T-helper 9 cell (primary cell): ENCODE data around the gene ETV3.
A peak's percentile ranks its signal among the peaks of the same experiment; 100 is the strongest.
"Not testable (repeated sequence)": the region's sequence is repeated elsewhere in the genome, so short reads cannot be mapped to it uniquely, and the experiment has no call there.

Experiments used
- DNase-seq: peaks from one replicate; pipeline ENCODE4 v3.0.0-alpha.2; 2020
- total RNA-seq, 2 donors: gene quantifications; one replicate each; lab custom pipeline; 2026; lab: John Stamatoyannopoulos, UW

The ETV3 gene
- total RNA-seq = 66.8 to 207 reads per million in 2 donors

- peak; percentile 81 for DNase-seq
Observed at GRCh38 chr1:157138220-157139051, at the start of gene ETV3. TSS of gene ETV3 (minus strand) at chr1:157138395. CDS start at chr1:157136352, 2,043 bp downstream.

- DNase-seq = no peak
Observed at GRCh38 chr1:157186281-157186992, 48.2 kb upstream of the ETV3 start.

DNA sequence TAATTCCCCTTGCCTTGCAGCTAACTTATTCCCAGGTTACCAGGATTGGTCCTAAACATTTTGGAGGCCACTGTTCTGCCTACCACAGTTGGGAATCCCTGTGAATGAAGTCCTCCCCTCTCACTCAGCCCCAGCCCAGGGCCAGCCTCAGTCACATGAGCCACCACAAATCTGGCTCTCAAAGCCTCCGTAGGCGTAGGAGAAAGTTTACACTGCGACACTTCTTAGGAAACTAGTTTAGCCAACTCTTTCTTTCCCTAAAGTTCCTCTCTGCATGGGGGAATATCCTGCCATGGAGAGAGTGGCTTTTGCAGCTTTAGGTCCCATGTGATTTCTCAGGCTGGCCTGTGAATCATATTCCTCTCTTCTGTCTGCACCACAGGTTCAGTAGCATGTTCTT, 45.7 kb upstream of the ETV3 start:
- DNase-seq = no peak

DNA sequence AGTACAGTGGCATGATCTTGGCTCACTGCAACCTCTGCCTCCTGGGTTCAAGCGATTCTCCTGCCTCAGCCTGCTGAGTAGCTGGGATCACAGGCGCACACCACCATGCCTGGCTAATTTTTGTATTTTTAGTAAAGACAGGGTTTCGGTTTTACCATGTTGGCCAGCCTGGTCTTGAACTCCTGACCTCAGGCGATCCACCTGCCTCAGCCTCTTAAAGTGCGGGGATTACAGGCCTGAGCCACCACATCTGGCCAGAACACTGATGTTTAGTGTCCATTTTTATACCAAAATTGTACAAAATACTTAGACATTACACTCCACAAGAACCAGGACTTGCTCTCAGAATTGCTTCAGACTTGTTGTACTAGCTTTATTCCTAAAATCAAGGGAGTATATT, 44.2 kb upstream of the ETV3 start:
- DNase-seq = not testable (repeated sequence)

DNA sequence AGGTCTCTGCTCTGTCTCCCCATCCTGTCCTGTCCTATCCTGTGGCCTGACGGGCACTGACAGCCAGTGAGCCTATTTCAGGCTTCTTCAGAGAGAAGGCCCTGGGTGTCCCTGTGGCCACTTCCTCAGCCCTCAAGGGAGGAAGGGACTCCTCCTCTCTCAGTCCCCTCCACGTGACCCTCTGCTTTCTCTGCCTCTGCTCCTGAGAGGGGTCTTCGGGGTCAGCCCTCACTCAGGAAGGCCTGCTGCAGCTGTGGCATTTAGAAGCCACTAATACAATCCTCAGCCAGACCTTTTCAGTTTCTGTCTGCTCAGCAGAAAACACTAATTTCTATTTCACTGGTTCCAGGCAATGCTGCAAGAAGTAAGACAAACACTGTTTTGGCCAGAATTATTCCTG, 43.6 kb upstream of the ETV3 start:
- no peak for DNase-seq

GRCh38 chr1:157181258-157181657, 43.1 kb upstream of the ETV3 start:
- DNase-seq = no peak

DNA sequence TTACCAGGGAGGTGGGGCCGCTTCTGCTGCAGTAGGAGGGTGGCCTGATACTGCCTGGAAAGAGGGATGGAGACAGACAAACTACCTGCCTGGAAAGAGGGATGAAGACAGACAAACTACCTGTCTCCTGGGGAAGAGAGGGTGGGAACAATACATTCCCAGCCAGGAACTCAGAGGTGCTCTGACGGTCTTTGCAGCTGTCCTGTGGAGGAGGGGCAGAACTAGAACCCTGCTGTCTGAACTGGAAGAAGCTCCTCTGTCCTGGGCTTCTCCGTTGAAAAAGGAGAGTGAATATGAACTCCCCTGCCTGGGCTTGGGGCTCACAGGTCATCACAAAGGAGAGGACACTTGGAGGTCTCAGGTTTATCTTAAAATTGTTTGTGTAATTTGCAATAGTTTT, 40.3 kb upstream of the ETV3 start:
- no peak for DNase-seq

- no peak for DNase-seq
Observed at GRCh38 chr1:157177733-157178394, 39.7 kb upstream of the ETV3 start.

GRCh38 chr1:157176591-157177121, 38.5 kb upstream of the ETV3 start:
- no peak for DNase-seq

DNA sequence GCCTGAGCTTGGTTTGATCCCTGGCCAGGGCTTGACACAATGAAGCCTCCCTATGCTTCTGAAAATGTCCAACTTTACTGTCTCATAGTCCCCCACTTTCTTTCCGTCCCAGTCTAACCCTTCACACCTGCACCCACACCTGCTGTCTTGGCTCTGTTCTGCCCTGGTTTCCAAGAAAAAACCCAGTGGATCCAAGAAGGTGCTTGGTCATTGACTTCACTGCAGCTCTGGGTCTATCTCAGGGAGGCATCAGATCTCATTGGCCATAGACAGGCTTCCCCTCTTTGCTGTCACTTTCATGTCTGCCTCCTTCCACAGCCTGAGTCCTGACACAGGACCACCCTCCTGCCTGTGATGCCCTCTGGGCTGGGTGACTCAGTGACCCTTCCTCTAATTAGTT, 37.8 kb upstream of the ETV3 start:
- no peak for DNase-seq

GRCh38 chr1:157173900-157174410, 35.8 kb upstream of the ETV3 start:
- DNase-seq = no peak

DNA sequence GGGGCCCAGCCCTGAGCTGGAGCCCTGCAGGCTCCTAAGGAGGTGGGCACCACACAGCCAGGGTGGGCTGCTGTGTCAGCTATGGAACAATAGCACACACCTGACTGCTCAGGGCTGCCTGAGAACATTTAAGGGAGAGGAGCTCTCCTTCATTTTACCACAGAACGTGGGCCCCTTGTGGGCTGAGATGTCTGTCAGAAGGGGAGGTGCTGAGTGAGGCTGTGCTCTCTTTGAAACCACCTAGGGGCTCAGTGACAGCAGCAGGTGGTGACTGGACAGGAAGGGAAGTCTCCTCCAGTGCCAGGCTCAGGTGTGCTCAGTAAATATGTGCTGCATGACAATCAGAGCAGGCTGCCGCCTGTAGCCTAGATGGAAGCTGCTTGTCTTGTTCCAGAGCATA, 35.0 kb upstream of the ETV3 start:
- not testable (repeated sequence) for DNase-seq

GRCh38 chr1:157172591-157172990, 34.4 kb upstream of the ETV3 start:
- DNase-seq = not testable (repeated sequence)

- DNase-seq = not testable (repeated sequence)
Observed at GRCh38 chr1:157171903-157172503, 33.8 kb upstream of the ETV3 start.

DNA sequence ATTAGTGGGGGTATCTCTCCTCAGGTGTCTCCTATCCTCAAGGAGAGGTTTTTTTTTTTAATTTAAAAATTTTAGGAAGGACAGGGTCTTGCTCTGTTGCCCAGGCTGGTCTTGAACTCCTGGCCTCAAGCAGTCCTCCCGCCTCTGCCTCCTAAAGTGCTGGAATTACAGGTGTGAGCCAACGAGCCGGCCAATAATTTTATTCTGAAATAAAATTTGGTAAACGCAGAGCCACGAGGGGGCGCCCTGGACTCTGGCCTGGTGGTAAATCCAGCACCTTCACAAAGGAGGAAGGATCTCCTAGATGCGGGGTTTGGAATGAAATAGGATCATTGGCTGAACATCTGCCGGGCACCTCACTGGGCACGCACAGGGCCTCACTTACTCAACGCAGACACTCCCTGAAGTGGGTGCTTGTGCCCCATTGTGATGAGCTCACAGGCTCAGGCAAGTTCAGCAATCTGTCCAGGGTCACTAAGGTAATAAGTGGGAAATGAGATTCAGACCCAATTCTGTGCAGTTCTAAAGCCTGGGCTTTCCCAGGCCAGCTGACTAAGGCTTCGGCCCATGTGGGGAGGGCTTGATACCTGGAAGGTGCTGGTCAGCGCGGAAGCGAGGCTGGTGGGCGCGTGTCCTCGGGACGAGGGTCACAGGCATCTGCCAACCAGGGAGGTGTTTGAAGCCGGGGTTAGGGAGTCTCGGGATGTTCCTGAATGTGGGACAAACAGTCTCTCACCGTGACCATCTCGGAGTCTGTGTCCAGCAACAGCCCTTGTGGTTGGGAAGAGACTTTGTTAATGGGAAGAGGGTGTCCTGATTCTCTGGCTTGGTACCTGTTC, 32.7 kb upstream of the ETV3 start:
- DNase-seq = peak; percentile 37

- DNase-seq = no peak
Observed at GRCh38 chr1:157168015-157168414, 29.8 kb upstream of the ETV3 start.

- DNase-seq = no peak
Observed at GRCh38 chr1:157167437-157167836, 29.2 kb upstream of the ETV3 start.

DNA sequence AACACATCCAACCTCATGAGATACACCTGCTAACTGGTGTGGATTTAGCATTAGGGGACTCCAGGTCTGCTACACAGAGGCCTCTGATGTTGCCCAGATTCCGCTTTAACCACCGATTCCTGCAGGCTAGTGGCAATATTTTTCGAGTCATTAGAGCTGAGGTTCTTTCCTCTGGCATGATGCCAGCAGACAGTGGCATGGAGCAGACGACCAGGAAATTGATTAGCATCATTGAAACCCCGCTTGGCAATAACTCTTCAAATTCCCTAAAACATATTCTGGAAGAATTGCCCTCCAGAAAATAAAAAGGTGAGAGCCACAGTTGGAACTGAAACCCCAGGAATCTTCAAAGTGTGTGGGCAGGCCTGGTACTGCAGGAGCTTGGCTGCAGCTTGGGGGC, 28.4 kb upstream of the ETV3 start:
- DNase-seq = no peak

DNA sequence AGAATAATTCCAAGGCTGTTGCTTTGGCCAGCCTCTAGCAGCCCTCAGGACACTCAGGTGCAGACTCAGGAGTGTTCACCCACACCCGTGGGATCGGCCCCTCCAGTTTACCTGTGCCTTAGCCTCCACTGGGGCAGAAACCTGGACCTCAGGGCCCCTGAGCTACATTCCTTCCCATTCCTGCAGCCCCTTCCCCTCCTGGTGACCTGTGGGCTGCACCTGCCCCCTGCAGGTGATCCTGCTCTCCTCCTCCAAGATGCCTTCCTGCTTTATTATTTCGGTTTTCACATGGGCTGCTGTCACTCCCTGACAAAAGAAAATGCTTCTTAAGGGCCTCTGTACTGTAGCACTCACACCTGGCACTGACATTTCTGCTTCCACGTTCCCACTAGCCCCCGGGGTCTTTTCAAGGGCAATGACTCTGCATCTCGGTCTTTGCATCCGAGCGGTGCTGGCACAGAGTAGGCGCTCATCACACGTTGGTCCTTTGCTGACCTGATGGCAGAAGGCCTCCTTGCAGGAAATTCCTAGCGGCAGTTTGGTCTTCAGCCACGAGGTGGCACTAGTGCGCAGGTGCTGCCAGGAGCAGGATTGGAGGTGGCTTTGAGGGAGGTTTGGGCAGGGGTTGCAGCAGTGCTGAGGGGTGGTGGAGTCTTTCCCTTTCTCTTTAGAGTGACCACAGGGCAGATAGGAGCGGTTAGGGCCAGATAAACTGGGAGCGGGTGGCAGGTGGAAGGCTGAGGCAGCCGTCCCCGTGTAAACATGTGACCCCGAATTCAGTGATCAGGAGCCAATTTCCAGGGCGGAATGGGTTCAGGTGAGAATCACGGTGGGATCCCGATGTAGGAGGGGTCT, 25.3 kb upstream of the ETV3 start:
- peak; percentile 67 for DNase-seq

GRCh38 chr1:157162345-157162744, 24.1 kb upstream of the ETV3 start:
- DNase-seq = no peak

DNA sequence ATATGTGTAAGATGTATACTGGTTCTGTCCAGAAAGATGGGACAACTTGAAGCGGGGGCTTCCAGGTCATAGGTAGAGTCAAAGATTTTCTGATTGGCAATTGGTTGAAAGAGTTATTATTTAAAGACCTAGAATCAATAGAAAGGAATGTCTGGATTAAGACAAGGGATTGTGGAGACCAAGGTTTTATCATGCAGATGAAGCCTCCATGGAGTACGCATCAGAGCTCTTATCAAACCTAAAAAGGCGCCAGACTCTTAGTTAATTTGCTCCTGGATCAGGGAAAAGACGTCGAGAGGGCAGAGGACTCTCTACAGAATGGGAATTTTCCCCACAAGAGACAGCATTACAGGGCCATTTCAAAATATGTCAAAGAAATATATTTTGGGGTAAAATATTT, 23.7 kb upstream of the ETV3 start:
- no peak for DNase-seq
